ENCODE measurements around the gene ARGLU1.

ARGLU1 gene, protein sequence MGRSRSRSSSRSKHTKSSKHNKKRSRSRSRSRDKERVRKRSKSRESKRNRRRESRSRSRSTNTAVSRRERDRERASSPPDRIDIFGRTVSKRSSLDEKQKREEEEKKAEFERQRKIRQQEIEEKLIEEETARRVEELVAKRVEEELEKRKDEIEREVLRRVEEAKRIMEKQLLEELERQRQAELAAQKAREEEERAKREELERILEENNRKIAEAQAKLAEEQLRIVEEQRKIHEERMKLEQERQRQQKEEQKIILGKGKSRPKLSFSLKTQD

DNA sequence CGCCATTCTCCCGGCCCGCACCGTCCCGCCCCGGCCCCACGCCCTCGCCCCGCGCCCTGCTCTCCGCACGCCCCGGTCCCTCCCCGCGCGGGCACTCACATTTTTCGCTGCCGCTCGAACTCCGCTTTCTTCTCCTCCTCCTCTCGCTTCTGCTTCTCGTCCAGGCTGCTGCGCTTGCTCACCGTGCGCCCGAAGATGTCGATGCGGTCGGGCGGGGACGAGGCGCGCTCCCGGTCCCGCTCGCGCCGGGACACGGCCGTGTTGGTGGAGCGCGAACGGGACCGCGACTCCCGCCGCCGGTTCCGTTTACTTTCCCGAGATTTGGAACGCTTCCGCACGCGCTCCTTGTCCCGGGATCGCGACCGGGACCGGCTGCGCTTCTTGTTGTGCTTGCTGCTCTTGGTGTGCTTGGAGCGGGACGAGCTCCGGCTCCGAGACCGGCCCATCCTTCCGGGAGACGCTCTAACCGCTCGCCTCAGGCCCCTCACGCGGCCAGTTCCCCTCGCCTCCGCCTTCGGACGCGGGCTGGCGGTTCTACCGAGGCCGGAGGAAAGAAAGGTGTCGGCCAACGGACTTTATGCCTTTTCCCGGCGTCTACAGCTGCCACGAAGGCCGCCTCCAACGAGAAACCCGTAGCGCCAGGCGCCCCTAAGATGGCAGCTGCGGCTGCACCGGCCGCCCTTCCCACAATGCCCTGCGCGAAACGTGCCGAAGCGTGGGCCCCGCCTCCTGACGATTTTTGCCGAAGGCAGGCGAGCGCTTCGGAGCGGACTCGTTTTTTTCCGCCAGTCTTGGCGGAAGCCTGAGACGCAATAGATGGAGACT, at the start of gene ARGLU1:
Gene ARGLU1 (minus strand): TSS at position 664 of the 825 bp plus-strand sequence. CDS start 218 bp downstream, at position 446.
- no peak for TF ChIP-seq CTCF (IDR thresholded peaks at IDR 0.05; ENCODE audit: borderline replicate concordance, insufficient read depth, low read depth, low read length)
- H3K4me3 ChIP-seq (ENCODE audit: low read depth, low read length), result peak within 1 kb of the TSS; percentile 99

- TF ChIP-seq CTCF (IDR thresholded peaks at IDR 0.05; ENCODE audit: borderline replicate concordance, insufficient read depth, low read depth, low read length), result no peak
- no peak overlapping the region for H3K4me3 ChIP-seq (ENCODE audit: low read depth, low read length)
These were observed 49.6 kb upstream of the ARGLU1 start for GRCh38 chr13:106617561-106617960.

- H3K4me3 ChIP-seq (ENCODE audit: low read depth, low read length), result no peak overlapping the region
- TF ChIP-seq CTCF (IDR thresholded peaks at IDR 0.05; ENCODE audit: borderline replicate concordance, insufficient read depth, low read depth, low read length), result no peak
These were observed 48.8 kb upstream of the ARGLU1 start for GRCh38 chr13:106616729-106617128.

GRCh38 chr13:106614874-106615273, 46.9 kb upstream of the ARGLU1 start:
- no peak overlapping the region for H3K4me3 ChIP-seq (ENCODE audit: low read depth, low read length)
- no peak for TF ChIP-seq CTCF (IDR thresholded peaks at IDR 0.05; ENCODE audit: borderline replicate concordance, insufficient read depth, low read depth, low read length)

DNA sequence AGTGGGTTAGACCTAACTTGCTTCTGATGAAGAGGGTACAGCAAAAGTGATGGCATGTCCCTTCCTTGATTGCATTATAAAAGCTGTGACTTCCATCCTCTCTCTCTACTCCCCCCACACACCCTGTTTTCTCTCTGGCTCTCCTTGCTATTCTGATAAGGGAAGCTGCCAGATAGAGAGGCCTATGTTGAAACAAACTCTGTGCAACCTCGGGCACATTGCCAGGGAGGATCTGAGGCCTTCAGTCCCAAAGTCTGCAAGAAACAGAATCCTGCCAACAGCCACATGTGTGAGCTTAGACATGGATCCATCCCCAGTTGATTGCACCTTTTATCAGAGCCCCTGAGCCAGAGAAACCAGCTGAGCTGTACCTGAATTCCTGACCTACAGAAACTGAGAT, 44.8 kb upstream of the ARGLU1 start:
- no peak for TF ChIP-seq CTCF (IDR thresholded peaks at IDR 0.05; ENCODE audit: borderline replicate concordance, insufficient read depth, low read depth, low read length)
- H3K4me3 ChIP-seq (ENCODE audit: low read depth, low read length), result no peak overlapping the region

- no peak for TF ChIP-seq CTCF (IDR thresholded peaks at IDR 0.05; ENCODE audit: borderline replicate concordance, insufficient read depth, low read depth, low read length)
- H3K4me3 ChIP-seq (ENCODE audit: low read depth, low read length), result no peak overlapping the region
These were observed 42.5 kb upstream of the ARGLU1 start for GRCh38 chr13:106610486-106610885.
